GM19238 (cell line): ENCODE data around the gene TOGARAM1.

Source experiments
- DNase-seq: peaks from one replicate; pipeline ENCODE4 v3.0.0; 2011; ENCODE audit warnings: low spot score; ENCODE audit not compliant: insufficient read length

Gene TOGARAM1

GRCh38 chr14:45084946-45085346, 123.0 kb downstream of the TOGARAM1 start:
- DNase-seq, result no peak

GRCh38 chr14:45089813-45090212, 127.8 kb downstream of the TOGARAM1 start:
- DNase-seq, result no peak

- no peak for DNase-seq
Measured at GRCh38 chr14:45091710-45092109, 129.7 kb downstream of the TOGARAM1 start.

GRCh38 chr14:45094275-45094674, 132.3 kb downstream of the TOGARAM1 start:
- no peak for DNase-seq

- DNase-seq, result no peak
Measured at GRCh38 chr14:45095143-45095542, 133.2 kb downstream of the TOGARAM1 start.

GRCh38 chr14:45096218-45096617, 134.2 kb downstream of the TOGARAM1 start:
- DNase-seq, result no peak

GRCh38 chr14:45103806-45104205, 141.8 kb downstream of the TOGARAM1 start:
- DNase-seq, result no peak

GRCh38 chr14:45104561-45104960, 142.6 kb downstream of the TOGARAM1 start:
- no peak for DNase-seq

- DNase-seq, result no peak
Measured at GRCh38 chr14:45112896-45113781, 151.1 kb downstream of the TOGARAM1 start.

GRCh38 chr14:45114327-45114726, 152.3 kb downstream of the TOGARAM1 start:
- DNase-seq, result no peak

GRCh38 chr14:45118594-45118993, 156.6 kb downstream of the TOGARAM1 start:
- DNase-seq, result no peak

GRCh38 chr14:45120096-45120495, 158.1 kb downstream of the TOGARAM1 start:
- no peak for DNase-seq

- DNase-seq, result no peak
Measured at GRCh38 chr14:45123271-45123670, 161.3 kb downstream of the TOGARAM1 start.
